ENCODE measurements around the gene ATL1.
"Not testable (repeated sequence)": the region's sequence is repeated elsewhere in the genome, so short reads cannot be mapped to it uniquely, and the experiment has no call there.

The ATL1 gene

GRCh38 chr14:50530794-50531365 is 29.1 kb upstream of the ATL1 start:
- peak; percentile 23 to 50 for DNase-seq
- TF ChIP-seq GATA1 (IDR thresholded peaks at IDR 0.05; ENCODE audit: low read depth, low read length), result no peak
- no peak for TF ChIP-seq POLR2A (IDR thresholded peaks at IDR 0.05; ENCODE audit: low read length)

DNA sequence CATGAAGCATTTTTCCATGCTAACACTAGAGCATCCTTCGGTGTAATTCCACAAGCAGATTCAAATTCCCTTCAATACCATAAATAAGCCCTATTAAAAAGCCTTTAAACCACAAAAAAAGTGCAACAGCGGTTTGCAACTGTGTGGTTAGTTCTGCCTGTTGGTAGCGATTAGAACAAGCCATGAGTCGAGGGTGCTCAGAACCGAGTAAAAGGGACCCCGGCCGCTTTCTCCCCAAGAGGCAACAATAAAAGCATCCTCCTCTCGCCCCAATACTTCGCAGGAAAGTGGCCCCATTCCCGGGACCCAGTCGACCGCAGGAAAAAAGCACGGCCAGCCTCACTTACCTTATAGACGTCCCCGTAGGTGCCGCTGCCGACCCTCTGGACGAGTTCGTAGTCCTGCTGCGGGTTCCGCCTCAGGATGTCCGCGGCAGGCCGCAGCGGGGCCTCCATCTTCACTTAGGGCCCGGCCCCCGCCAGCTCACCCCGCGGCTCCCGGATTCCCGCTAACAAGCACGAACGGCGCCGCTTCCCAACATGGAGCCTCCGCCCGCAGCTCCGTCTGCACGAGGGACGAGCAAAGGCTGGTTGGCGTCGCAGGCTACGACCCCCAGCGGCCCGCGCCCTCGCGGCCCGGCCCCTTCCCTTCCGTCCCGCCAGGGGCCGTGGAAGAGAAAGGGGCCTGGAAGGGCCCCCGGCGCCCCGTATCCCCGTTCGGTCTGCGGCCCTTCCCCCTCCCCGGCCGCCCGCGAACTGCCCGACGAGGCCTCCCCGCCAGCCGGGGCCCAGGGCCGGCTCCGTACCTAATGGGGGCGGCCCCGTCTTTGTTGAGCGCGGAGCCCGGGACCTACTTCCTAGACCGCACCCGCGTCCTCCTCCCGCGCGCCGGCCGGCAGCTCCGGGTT is 28.1 kb upstream of the ATL1 start:
- peak; percentile 74 to 85 for DNase-seq
- TF ChIP-seq POLR2A (IDR thresholded peaks at IDR 0.05; ENCODE audit: low read length), result no peak
- TF ChIP-seq GATA1 (IDR thresholded peaks at IDR 0.05; ENCODE audit: low read depth, low read length), result no peak

GRCh38 chr14:50532502-50533240 is 27.3 kb upstream of the ATL1 start, which contains the start of gene MAP4K5:
TSS of gene MAP4K5 (minus strand) at chr14:50532569. CDS start at chr14:50532049, 520 bp downstream.
- peak; percentile 94 to 97 for DNase-seq
- peak; percentile 73 for TF ChIP-seq POLR2A (IDR thresholded peaks at IDR 0.05; ENCODE audit: low read length)
- TF ChIP-seq GATA1 (IDR thresholded peaks at IDR 0.05; ENCODE audit: low read depth, low read length), result no peak

GRCh38 chr14:50533241-50533705 is 26.7 kb upstream of the ATL1 start:
- no peak for DNase-seq
- TF ChIP-seq POLR2A (IDR thresholded peaks at IDR 0.05; ENCODE audit: low read length) (no peak), GATA1 (IDR thresholded peaks at IDR 0.05; ENCODE audit: low read depth, low read length) (no peak)

DNA sequence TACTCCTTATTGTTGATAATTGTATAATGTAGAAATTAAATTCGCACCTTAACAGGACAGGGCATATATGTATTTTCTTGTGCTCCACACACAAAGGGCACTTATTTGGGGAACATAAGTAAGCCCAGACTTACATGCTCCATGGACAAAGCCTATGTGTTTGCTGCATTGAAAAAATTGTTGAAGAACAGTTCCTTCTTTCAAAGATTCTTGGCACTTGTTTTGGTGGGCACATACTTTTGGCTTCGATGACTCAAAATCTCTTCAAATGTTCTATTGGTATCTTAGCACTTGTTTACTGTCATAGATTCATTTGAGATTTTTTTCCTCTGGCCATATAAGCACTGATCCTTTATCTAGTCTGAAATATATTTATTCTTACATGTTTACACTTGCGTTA is 26.1 kb upstream of the ATL1 start:
- TF ChIP-seq GATA1 (IDR thresholded peaks at IDR 0.05; ENCODE audit: low read depth, low read length) (no peak), POLR2A (IDR thresholded peaks at IDR 0.05; ENCODE audit: low read length) (no peak)
- DNase-seq, result no peak

- DNase-seq, result no peak
- TF ChIP-seq GATA1 (IDR thresholded peaks at IDR 0.05; ENCODE audit: low read depth, low read length), result no peak
- no peak for TF ChIP-seq POLR2A (IDR thresholded peaks at IDR 0.05; ENCODE audit: low read length)
Observed at GRCh38 chr14:50534416-50534815, 25.5 kb upstream of the ATL1 start.

DNA sequence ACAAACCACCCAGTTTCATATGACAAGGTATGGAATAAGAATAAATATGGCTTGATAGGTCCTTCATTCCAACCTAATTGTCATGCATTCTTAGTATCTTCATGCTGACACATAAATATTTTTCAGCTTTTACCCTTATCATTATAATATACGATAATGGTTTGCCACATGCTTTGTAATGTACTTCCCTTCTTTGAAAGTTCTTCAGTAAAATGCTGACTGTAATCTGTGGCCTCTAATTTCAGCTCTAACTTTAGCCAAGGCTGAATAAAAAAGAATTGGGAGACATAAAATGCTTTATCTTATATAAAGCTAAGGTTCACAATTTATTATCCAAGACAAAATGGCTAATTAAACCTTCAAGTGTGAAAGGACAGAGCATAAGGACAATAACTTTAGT is 24.9 kb upstream of the ATL1 start:
- TF ChIP-seq GATA1 (IDR thresholded peaks at IDR 0.05; ENCODE audit: low read depth, low read length) (no peak), POLR2A (IDR thresholded peaks at IDR 0.05; ENCODE audit: low read length) (no peak)
- no peak for DNase-seq

DNA sequence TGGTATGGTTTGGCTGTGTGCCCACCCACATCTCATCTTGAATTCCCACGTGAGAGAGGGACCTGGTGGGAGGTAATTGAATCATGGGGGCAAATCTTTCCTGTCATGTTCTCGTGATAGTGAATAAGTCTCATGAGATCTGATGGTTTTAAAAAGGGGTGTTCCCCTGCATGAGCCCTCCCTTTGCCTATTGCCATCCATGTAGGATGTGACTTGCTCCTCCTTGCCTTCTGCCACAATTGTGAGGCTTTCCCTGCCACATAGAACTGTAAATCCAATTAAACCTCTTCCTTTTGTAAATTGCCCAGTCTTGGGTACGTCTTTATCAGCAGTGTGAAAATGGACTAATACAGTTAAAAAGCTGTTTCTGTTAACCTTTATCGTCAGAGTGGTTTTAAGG is 21.9 kb upstream of the ATL1 start:
- DNase-seq, result not testable (repeated sequence)

GRCh38 chr14:50539051-50539450 is 20.9 kb upstream of the ATL1 start:
- TF ChIP-seq GATA1 (IDR thresholded peaks at IDR 0.05; ENCODE audit: low read depth, low read length) (no peak), POLR2A (IDR thresholded peaks at IDR 0.05; ENCODE audit: low read length) (no peak)
- DNase-seq, result no peak

DNA sequence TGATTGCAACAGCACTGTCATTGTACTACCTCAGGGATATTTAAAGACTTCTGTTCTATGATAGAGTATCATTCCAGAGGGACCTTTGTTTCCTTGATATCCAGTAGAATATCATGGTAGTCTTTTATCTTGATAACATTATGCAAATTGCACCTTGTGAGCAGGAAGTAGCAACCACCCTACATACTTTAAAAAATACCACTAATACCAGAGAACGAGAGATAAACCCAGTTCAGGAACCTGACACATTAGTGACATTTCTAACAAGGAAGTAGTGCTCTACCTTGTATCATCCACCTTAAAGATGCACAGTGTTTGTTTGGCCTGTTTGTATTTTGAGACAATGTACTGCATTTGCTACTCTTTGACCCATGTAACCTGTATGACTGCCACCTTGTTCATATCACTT is 18.8 kb upstream of the ATL1 start:
- TF ChIP-seq POLR2A (IDR thresholded peaks at IDR 0.05; ENCODE audit: low read length), result no peak
- no peak for TF ChIP-seq GATA1 (IDR thresholded peaks at IDR 0.05; ENCODE audit: low read depth, low read length)
- no peak for DNase-seq

DNA sequence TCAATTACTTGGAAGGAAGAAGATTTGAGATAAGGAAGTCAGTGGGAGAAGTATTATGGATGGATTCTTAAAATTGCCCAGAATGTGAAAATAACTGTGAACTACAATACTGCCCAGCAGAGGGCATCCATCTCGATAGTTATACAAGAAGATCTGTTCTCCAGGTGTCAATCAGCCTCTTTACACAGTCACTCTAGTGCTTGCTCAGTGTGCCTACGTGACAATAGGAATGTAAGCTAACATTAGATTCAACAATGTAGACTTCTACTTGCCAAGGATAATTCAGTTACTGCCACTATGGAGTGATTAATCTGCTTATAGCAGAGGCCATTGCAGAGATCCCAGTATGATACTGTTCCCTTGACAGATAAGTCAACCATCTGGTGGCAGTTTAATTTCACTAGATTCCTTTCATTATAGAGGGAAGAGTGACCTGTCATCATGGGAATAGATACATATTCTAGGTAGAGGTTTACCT is 17.0 kb upstream of the ATL1 start:
- peak; percentile 62 to 72 for DNase-seq
- TF ChIP-seq GATA1 (IDR thresholded peaks at IDR 0.05; ENCODE audit: low read depth, low read length) (no peak), POLR2A (IDR thresholded peaks at IDR 0.05; ENCODE audit: low read length) (no peak)

- no peak for DNase-seq
- TF ChIP-seq POLR2A (IDR thresholded peaks at IDR 0.05; ENCODE audit: low read length), result no peak
- TF ChIP-seq GATA1 (IDR thresholded peaks at IDR 0.05; ENCODE audit: low read depth, low read length), result no peak
Observed at GRCh38 chr14:50544911-50545310, 15.0 kb upstream of the ATL1 start.

DNA sequence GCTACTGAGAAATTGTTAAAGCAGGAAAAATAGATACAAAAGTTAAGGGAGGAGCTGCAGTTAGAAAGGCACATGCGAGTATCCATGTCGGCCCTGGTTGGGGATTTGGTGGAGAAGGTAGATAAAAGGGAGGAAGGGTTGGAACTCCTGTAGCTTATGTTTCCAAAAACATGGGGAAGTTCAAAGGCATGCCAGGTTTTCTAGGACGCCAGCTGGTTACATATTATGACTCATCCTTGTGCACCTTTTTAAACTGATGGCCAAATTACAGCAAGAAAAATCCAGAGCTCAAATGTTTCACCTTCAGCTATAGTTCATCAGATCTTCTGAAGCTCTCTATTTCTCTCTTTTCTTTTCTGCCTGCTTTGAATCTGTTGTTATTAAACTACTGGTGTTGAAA is 14.3 kb upstream of the ATL1 start:
- TF ChIP-seq POLR2A (IDR thresholded peaks at IDR 0.05; ENCODE audit: low read length) (no peak), GATA1 (IDR thresholded peaks at IDR 0.05; ENCODE audit: low read depth, low read length) (no peak)
- DNase-seq, result no peak

DNA sequence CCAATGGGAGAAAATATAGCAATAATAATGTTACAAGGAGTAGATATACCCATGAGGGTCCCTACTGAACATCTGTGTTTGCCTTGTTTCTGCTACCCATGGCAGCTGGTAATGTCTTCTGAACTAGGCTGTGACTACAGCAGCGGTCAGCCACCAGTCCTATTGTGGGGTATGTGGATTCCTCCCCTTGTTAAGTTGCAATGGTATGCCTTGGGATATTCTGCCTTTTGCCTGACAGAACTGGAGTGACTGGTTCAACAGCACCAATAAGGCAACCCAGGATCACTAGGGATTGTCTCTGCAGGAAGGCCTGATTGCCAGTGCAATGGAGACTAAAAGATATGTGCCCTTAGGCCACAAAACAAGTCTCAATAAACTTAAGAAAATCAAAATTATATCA is 9.7 kb upstream of the ATL1 start:
- no peak for DNase-seq
- no peak for TF ChIP-seq POLR2A (IDR thresholded peaks at IDR 0.05; ENCODE audit: low read length)
- no peak for TF ChIP-seq GATA1 (IDR thresholded peaks at IDR 0.05; ENCODE audit: low read depth, low read length)
